Measurements from ENCODE around the gene TTC7B. TPM values are rescaled to one million over a fixed set of nuclear protein-coding genes. Genes with fewer than 3 reads are reported as not detected.

Gene TTC7B
- total and polyA plus RNA-seq, 2 of the 8 experiments (the other 6 are each of a cell fraction or from before 2014, with no cell fraction given) = 23.7 to 34.0 TPM

- 98% methylated on average over 27 of the region's 32 CpGs; no CpG with 5 or more reads in 1 of the 2 experiments for WGBS, 2 experiments (ENCODE audit: extremely low coverage in 1 of 2, insufficient coverage in 1 of 2, insufficient read length in 1 of 2, insufficient replicate concordance in 2 of 2, low coverage in 1 of 2, low lambda C conversion rate in 2 of 2, missing lambda C conversion rate in 1 of 2)
- H4K8ac ChIP-seq (ENCODE audit: extremely low read depth, insufficient read depth, low read length) = no peak overlapping the region; the same call in 1 of the 2 replicates
- no peak overlapping the region for H3K14ac ChIP-seq (ENCODE audit: insufficient read length)
- no peaks in the 10 kb centered on the region for H3K79me2 ChIP-seq (ENCODE audit: control insufficient read depth in 1 of 2, insufficient read depth in 2 of 2, low read length in 2 of 2)
- H3K56ac ChIP-seq (replicated peaks; ENCODE audit: insufficient read length, low read depth, low read length) = no peak overlapping the region
- H2BK5ac ChIP-seq (ENCODE audit: low read depth, low read length) = no peak overlapping the region
- no peak overlapping the region for H3K4me3 ChIP-seq (ENCODE audit: extremely low read depth in 1 of 4, insufficient read depth in 2 of 4, low read depth in 3 of 4, low read length in 4 of 4)
- H3K9me3 ChIP-seq (ENCODE audit: insufficient read depth in 2 of 2, low read depth in 1 of 2, low read length in 1 of 2) = no peaks in the 10 kb centered on the region
- H3K36me3 ChIP-seq (ENCODE audit: control insufficient read depth in 2 of 4, insufficient read depth in 4 of 4, low read length in 3 of 4) = no peaks in the 10 kb centered on the region
- H2BK120ac ChIP-seq (replicated peaks; ENCODE audit: low read depth, low read length) = no peak overlapping the region
- H3K4me1 ChIP-seq (replicated peaks in 1 of 4; ENCODE audit: control insufficient read depth in 3 of 4, insufficient read depth in 4 of 4, low read length in 3 of 4) = peaks cover 2 to 19% (median 11%) of the 10 kb centered on the region in 4 experiments; a peak in 6 of 7 replicates
- no peaks in the 10 kb centered on the region for H4K20me1 ChIP-seq (replicated peaks in 1 of 2; ENCODE audit: control insufficient read depth in 1 of 2, insufficient read depth in 2 of 2, low read length in 2 of 2)
- no peak overlapping the region for H3K9ac ChIP-seq (replicated peaks in 1 of 4; ENCODE audit: extremely low read depth in 1 of 4, low read depth in 3 of 4, low read length in 3 of 4)
- DNase-seq (ENCODE audit: low read depth in 1 of 2, low spot score in 2 of 2) = no peak
- H3K27me3 ChIP-seq (replicated peaks in 1 of 4; ENCODE audit: control insufficient read depth in 3 of 4, extremely low read depth in 1 of 4, insufficient read depth in 3 of 4, low read length in 3 of 4) = no peaks in the 10 kb centered on the region; a peak in 1 of 7 replicates
- TF ChIP-seq BCL11A (IDR thresholded peaks at IDR 0.05; ENCODE audit: low read depth in 2 of 2, low read length in 2 of 2) (no peak), YY1 (IDR thresholded peaks at IDR 0.05; ENCODE audit: low read depth, low read length) (no peak), RXRA (IDR thresholded peaks at IDR 0.05; ENCODE audit: insufficient read depth, low read depth, low read length) (no peak), FOSL1 (IDR thresholded peaks at IDR 0.05; ENCODE audit: insufficient read depth, low read depth, low read length) (no peak), ASH2L (IDR thresholded peaks at IDR 0.05; ENCODE audit: low read length) (no peak), RAD21 (IDR thresholded peaks at IDR 0.05 in 1 of 2, conservative IDR thresholded peaks at IDR 0.05 in 1 of 2; ENCODE audit: low read depth in 2 of 2, low read length in 2 of 2) (no peak), CHD1 (IDR thresholded peaks at IDR 0.05; ENCODE audit: low read depth, low read length) (no peak)
- TF ChIP-seq, protein P1, sequence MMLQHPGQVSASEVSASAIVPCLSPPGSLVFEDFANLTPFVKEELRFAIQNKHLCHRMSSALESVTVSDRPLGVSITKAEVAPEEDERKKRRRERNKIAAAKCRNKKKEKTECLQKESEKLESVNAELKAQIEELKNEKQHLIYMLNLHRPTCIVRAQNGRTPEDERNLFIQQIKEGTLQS (IDR thresholded peaks at IDR 0.05; ENCODE audit: insufficient read depth, low read depth, low read length) = no peak
- no peak for FAIRE-seq
- H3K4me2 ChIP-seq (ENCODE audit: insufficient read depth in 1 of 2, low read depth in 2 of 2, low read length in 2 of 2) = no peak overlapping the region
- no peak overlapping the region for H4K5ac ChIP-seq (ENCODE audit: insufficient read length, low read depth, low read length)
- no peak overlapping the region for H2BK15ac ChIP-seq (ENCODE audit: low read length)
- H3K79me1 ChIP-seq (ENCODE audit: low read depth, low read length) = no peaks in the 10 kb centered on the region
- H3K23ac ChIP-seq (ENCODE audit: insufficient read length) = no peak overlapping the region
- H2AK5ac ChIP-seq (ENCODE audit: low read depth, low read length) = no peak overlapping the region
- no peak overlapping the region for H2BK20ac ChIP-seq (ENCODE audit: low read length)
- H3K27ac ChIP-seq (ENCODE audit: low read depth, low read length) = no peak overlapping the region
- H2AFZ ChIP-seq (ENCODE audit: low read length) = no peak overlapping the region
- H4K91ac ChIP-seq (replicated peaks; ENCODE audit: insufficient read length, low read length) = no peak overlapping the region
- no peaks in the 10 kb centered on the region for H3K23me2 ChIP-seq (ENCODE audit: low read depth, low read length)
- no peak overlapping the region for H3K18ac ChIP-seq (ENCODE audit: extremely low read depth, low read length)
- CTCF ChIA-PET (ENCODE audit: partially characterized antibody) = interaction anchor here (0.6 to 1.0 kb wide), 2 partner anchors 45 to 274 kb away, joined by 3 to 4 read pairs; no protein-coding TSS in a partner anchor
- no peak overlapping the region for H3K4ac ChIP-seq (replicated peaks; ENCODE audit: insufficient read length, low read depth, low read length)
- POLR2A ChIA-PET (ENCODE audit: partially characterized antibody) = no interaction called here
- H2BK12ac ChIP-seq (ENCODE audit: low read depth, low read length) = no peak overlapping the region
Measured at GRCh38 chr14:90621201-90621600, 195.0 kb downstream of the TTC7B start.
